Measurements from ENCODE around the gene PTPRM. TPM values are rescaled to one million over a fixed set of nuclear protein-coding genes. Genes with fewer than 3 reads are reported as not detected.

Gene PTPRM
- total and polyA plus RNA-seq, 2 of the 8 experiments (the other 6 are each of a cell fraction or from before 2014, with no cell fraction given) = 4.1 to 7.0 TPM

DNA sequence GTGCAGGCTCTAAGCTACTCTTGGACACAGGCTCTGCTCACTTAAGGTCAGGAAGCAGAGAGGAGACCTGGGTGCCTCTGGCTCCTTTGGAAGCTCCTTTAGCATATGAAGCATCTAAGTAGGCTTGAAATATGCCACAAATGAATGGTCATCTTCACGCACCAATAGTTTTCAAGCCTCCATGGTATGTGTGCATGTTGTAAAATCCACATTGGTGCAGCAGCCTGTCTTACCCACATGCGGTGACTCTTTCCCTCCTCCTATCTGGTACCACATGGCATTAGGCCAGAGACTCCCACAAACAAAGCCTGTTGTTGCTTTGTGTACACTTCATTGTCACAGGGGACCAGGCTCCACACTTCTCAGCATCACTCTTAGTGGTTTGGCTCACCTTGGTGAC, 599.9 kb downstream of the PTPRM start (continued):
- TF ChIP-seq SIN3A (conservative IDR thresholded peaks at IDR 0.05 in 1 of 2, IDR thresholded peaks at IDR 0.05 in 1 of 2; ENCODE audit: low read depth in 1 of 2, low read length in 2 of 2) (no peak), SRF (IDR thresholded peaks at IDR 0.05; ENCODE audit: low read depth, low read length) (no peak), CBX8 (IDR thresholded peaks at IDR 0.05; ENCODE audit: borderline replicate concordance, low read depth, low read length) (no peak), KDM5A (IDR thresholded peaks at IDR 0.05; ENCODE audit: low read length) (no peak), CTBP2 (IDR thresholded peaks at IDR 0.05; ENCODE audit: borderline replicate concordance, insufficient read depth, insufficient read length, low read length) (no peak), TBP (IDR thresholded peaks at IDR 0.05; ENCODE audit: low read depth, low read length) (no peak)
